AG04450 (cell line): Measurements from ENCODE around the gene PERM1. TPM values are rescaled to one million over a fixed set of nuclear protein-coding genes. Genes with fewer than 3 reads are reported as not detected.

Experiments used
- CTCF ChIA-PET: fragments of 300-600, 350-600 bp; formaldehyde crosslinking; extraction: SDS; loops from one replicate; lab custom pipeline; 2022; ENCODE audit warnings: antibody characterized with exemption, inconsistent platforms; lab: Charles Lee
- POLR2A ChIA-PET: fragments of 350-600 bp; formaldehyde crosslinking; extraction: SDS; loops from one replicate; lab custom pipeline; 2021; ENCODE audit warnings: antibody characterized with exemption, inconsistent platforms; lab: Yijun Ruan, JAX
- DNase-seq: peaks from one replicate; pipeline ENCODE4 v3.0.0-alpha.2; 2011; ENCODE audit warnings: low read depth, low spot score
- H3K27ac ChIP-seq: one replicate; pipeline ENCODE4 v1.5.1; 2012; ENCODE audit warnings: low read depth, low read length, control low read depth
- H3K27me3 ChIP-seq: one replicate; pipeline ENCODE4 v1.6.0; 2012; ENCODE audit warnings: low read length; ENCODE audit not compliant: control insufficient read depth, insufficient read depth
- H3K4me3 ChIP-seq: 2 replicates; pipeline ENCODE4 v1.5.1; 2011; ENCODE audit warnings: mild to moderate bottlenecking, low read depth, low read length, control low read depth
- H3K9me3 ChIP-seq: 2 replicates; pipeline ENCODE4 v1.5.1; 2012; ENCODE audit warnings: low read length; ENCODE audit not compliant: control insufficient read depth, insufficient read depth
- polyA plus RNA-seq: library from polyadenylated mRNA; depleted of rRNA; stranded (reverse); fragments of >200 nt; gene quantifications from 2 replicates; pipeline ENCODE4 v1.2.3, GENCODE V29; 2011
- TF ChIP-seq, protein P1 (sequence below): IDR thresholded peaks from 2 replicates; pipeline ENCODE4 v1.5.1; 2011; ENCODE audit warnings: low read depth, low read length, control low read depth, inconsistent platforms

Gene PERM1
- polyA plus RNA-seq, 1 experiment = not detected

DNA sequence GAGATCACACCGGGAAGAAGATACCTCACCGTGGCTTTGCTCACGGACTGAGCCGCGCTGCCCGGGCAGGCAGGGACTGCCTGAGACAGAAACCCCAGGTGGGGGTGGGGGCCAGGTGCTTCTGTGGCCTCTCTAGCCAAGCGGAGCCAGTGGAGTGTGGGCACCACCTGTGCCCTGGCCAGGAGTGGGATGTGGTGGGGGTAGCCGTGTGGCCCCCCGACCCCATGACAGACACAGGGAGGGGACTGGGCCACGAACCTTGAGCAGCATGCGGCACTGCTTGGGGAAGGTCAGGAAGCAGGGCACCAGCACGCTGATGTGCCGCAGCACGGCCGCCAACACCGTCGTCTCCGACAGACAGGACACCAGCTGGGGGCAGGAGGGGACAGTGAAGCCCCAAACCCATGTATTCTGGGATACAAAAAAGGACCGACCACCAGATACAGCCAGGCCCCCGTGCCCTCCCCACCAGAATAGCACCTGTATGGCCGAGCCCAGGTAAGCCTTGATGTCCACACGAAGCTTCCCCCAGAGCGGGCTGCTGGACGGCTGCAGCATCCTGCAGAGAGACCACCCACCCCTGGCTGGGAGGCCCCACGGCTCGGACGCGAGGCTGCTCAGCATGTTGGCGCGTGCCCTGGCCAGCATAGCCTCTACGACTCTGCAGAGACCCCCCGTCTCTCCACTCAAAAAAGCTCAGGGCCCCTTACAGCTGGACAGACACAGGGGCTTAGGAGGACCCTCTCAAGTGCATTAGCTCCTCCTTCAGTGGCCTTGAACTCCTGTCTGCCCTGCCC, 28.2 kb downstream of the PERM1 start:
- DNase-seq = no peak
- TF ChIP-seq, protein P1, sequence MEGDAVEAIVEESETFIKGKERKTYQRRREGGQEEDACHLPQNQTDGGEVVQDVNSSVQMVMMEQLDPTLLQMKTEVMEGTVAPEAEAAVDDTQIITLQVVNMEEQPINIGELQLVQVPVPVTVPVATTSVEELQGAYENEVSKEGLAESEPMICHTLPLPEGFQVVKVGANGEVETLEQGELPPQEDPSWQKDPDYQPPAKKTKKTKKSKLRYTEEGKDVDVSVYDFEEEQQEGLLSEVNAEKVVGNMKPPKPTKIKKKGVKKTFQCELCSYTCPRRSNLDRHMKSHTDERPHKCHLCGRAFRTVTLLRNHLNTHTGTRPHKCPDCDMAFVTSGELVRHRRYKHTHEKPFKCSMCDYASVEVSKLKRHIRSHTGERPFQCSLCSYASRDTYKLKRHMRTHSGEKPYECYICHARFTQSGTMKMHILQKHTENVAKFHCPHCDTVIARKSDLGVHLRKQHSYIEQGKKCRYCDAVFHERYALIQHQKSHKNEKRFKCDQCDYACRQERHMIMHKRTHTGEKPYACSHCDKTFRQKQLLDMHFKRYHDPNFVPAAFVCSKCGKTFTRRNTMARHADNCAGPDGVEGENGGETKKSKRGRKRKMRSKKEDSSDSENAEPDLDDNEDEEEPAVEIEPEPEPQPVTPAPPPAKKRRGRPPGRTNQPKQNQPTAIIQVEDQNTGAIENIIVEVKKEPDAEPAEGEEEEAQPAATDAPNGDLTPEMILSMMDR = no peak
- no peak overlapping the region for H3K27ac ChIP-seq
- POLR2A ChIA-PET = interaction anchor here (1.0 kb wide), 1 partner anchor 13 kb away, joined by 3 read pairs; no protein-coding TSS in a partner anchor
- CTCF ChIA-PET = no interaction called here
- H3K27me3 ChIP-seq = no peaks in the 10 kb centered on the region
- H3K9me3 ChIP-seq = peaks cover 2% of the 10 kb centered on the region; the same call in 1 of the 2 replicates
- H3K4me3 ChIP-seq = no peak overlapping the region

DNA sequence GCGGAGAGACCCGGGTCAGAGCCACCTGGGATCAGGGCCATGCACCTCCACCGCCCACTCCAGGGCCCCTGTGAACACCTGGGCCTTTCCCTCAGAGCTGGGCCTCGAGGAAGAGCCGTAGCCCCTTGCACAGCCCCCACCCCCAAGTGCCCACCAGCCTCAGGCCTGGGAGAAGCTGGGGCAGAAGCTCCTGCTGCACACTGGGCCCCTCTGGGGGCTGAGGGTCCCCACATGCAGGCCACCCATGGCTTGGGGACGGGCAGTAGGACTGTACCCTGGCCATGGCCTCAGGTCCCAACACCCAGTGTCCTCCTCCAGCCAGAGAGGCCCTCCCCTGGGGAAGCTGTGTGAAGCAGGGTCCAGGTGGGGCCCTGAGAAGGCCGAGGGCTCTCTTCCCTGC, 29.3 kb downstream of the PERM1 start:
- no peak overlapping the region for H3K4me3 ChIP-seq
- POLR2A ChIA-PET = no interaction called here
- no peak for DNase-seq
- TF ChIP-seq, protein P1 = no peak
- H3K27me3 ChIP-seq = no peaks in the 10 kb centered on the region
- H3K9me3 ChIP-seq = no peaks in the 10 kb centered on the region; the same call in 1 of the 2 replicates
- no peak overlapping the region for H3K27ac ChIP-seq
- CTCF ChIA-PET = interaction anchor here (1.0 to 2.0 kb wide), 2 partner anchors 12 to 47 kb away, joined by 5 to 12 read pairs; no protein-coding TSS in a partner anchor

DNA sequence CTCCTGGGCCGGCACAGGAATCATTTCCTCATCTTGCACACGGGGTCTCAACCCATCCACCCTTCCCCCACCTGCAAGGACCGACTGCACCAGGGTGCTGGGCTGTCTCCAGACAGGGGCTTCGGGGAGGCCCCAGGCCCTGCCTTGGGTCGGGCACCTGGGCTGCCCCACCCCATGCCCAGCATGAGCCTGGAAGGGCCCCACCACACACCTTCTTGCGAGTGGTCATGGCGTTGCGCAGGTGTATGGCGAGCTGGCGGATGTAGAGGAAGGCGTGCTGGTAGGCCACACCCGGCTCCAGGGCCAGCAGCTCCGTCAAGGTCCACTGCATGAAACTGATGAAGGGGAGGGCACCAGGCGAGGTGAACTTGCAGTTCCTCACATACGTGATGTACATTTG, 29.7 kb downstream of the PERM1 start:
- Histone ChIP-seq H3K9me3 (no peaks in the 10 kb centered on the region; the same call in 1 of the 2 replicates), H3K4me3 (no peak overlapping the region)
- POLR2A ChIA-PET = interaction anchor here (0.9 kb wide), 1 partner anchor 10 kb away, joined by 3 read pairs; no protein-coding TSS in a partner anchor

DNA sequence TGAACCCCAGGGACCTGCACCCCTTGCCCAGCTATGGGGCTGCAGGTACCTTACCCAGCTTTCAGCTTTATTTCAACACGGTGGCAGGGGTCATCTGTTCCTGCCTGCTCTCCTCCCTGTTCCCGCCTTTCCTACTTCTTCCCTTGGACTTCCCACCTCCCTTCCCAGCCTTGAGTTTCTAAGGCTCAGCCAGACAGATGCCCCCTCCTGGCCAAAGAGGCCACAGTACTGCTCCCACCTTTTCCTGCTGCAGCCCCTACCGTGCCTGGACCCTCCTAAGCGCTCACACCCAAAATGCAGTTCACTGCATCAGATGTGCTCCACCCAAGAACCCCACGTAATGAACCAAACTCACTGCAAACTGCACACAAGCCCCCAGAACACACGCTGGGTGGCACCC, 30.5 kb downstream of the PERM1 start:
- CTCF ChIA-PET = interaction anchor here (1.0 to 2.0 kb wide), 2 partner anchors 11 to 46 kb away, joined by 5 to 12 read pairs; no protein-coding TSS in a partner anchor

More for the DNA sequence above, 29.7 kb downstream of the PERM1 start:
- TF ChIP-seq, protein P1 = no peak
- CTCF ChIA-PET = interaction anchor here (1.0 to 2.0 kb wide), 2 partner anchors 12 to 47 kb away, joined by 5 to 12 read pairs; no protein-coding TSS in a partner anchor
- Histone ChIP-seq H3K27ac (no peak overlapping the region), H3K27me3 (no peaks in the 10 kb centered on the region)
- DNase-seq = no peak

More for the DNA sequence above, 30.5 kb downstream of the PERM1 start:
- H3K27ac ChIP-seq = no peak overlapping the region
- no peak for DNase-seq
- TF ChIP-seq, protein P1 = peak; percentile 55
- POLR2A ChIA-PET = interaction anchor here (0.9 kb wide), 1 partner anchor 9 kb away, joined by 3 read pairs; no protein-coding TSS in a partner anchor
- H3K9me3 ChIP-seq = no peaks in the 10 kb centered on the region; the same call in 1 of the 2 replicates
- H3K27me3 ChIP-seq = no peaks in the 10 kb centered on the region
- no peak overlapping the region for H3K4me3 ChIP-seq
